GM12864 (cell line): ENCODE data around the gene IBA57.

Source experiments
- DNase-seq: peaks from one replicate; pipeline ENCODE4 v3.0.0-alpha.2; 2011; ENCODE audit warnings: low read depth
- H3K4me3 ChIP-seq: 2 replicates; pipeline ENCODE4 v1.5.1; 2011; ENCODE audit warnings: mild to moderate bottlenecking, low read depth, low read length, control low read depth
- CTCF ChIP-seq: IDR thresholded peaks from 2 replicates; pipeline ENCODE4 v1.5.1; 2011; ENCODE audit warnings: low read depth, mild to moderate bottlenecking, moderate library complexity, low read length, control low read depth, inconsistent platforms; ENCODE audit errors: missing control alignments

IBA57 gene

GRCh38 chr1:228148935-228149405, 16.6 kb upstream of the IBA57 start:
- DNase-seq = no peak
- TF ChIP-seq CTCF = no peak
- H3K4me3 ChIP-seq = no peak overlapping the region

GRCh38 chr1:228149406-228150119, 16.0 kb upstream of the IBA57 start, which contains the start of gene GJC2:
GJC2 (plus strand) TSS chr1:228149930; CDS start chr1:228157759, 7,829 bp downstream.
- no peak within 1 kb of the TSS for H3K4me3 ChIP-seq
- DNase-seq = no peak
- TF ChIP-seq CTCF = no peak

GRCh38 chr1:228150120-228150460, 15.5 kb upstream of the IBA57 start:
- H3K4me3 ChIP-seq = no peak overlapping the region
- no peak for TF ChIP-seq CTCF
- no peak for DNase-seq

- no peak for DNase-seq
- no peak overlapping the region for H3K4me3 ChIP-seq
Observed at GRCh38 chr1:228150461-228151179, 15.0 kb upstream of the IBA57 start.

GRCh38 chr1:228151180-228151925, 14.3 kb upstream of the IBA57 start:
- no peak overlapping the region for H3K4me3 ChIP-seq
- no peak for TF ChIP-seq CTCF
- no peak for DNase-seq

More at GRCh38 chr1:228150461-228151179, 15.0 kb upstream of the IBA57 start:
- no peak for TF ChIP-seq CTCF

- no peak overlapping the region for H3K4me3 ChIP-seq
- no peak for TF ChIP-seq CTCF
- DNase-seq = no peak
Observed at GRCh38 chr1:228152097-228152917, 13.3 kb upstream of the IBA57 start.
